Activated CD4-positive, alpha-beta T cell treated with anti-CD3 and anti-CD28 coated beads, Interleukin-2, amount 50 U/mL, for 48 hours (primary cell): ENCODE measurements around the gene CD300H.

Experiments used
- DNase-seq, 2 experiments: peaks; one replicate each; pipeline ENCODE4 v3.0.0-alpha.2; 2020

Gene CD300H

GRCh38 chr17:74547736-74548135 is 19.6 kb downstream of the CD300H start:
- no peak for DNase-seq

- DNase-seq: no peak
These were observed 20.0 kb downstream of the CD300H start for GRCh38 chr17:74547264-74547663.

DNA sequence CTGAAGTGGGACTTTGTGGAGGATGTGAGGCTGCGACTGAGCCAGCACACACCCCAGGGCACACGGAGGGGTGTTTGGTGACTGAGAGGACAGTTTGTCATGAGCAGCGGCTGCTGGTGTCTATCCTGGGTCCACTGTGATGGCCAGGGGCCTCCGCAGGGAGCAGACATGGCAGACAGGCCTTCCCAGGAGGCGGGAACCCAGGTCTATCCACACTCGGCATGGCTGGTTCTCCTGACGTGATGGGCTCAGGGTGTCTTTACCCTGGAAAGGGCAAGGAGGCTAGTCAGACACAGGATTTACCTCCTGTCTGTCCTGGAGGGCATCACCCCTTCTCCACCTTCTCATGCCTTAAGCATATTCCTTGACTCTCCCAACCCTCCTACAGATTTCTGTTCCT is 20.7 kb downstream of the CD300H start:
- DNase-seq: no peak

GRCh38 chr17:74545843-74546230 is 21.5 kb downstream of the CD300H start, which contains the start of gene CD300C:
CD300C (minus strand) TSS chr17:74546115; CDS start chr17:74545782, 333 bp downstream.
- no peak for DNase-seq

DNA sequence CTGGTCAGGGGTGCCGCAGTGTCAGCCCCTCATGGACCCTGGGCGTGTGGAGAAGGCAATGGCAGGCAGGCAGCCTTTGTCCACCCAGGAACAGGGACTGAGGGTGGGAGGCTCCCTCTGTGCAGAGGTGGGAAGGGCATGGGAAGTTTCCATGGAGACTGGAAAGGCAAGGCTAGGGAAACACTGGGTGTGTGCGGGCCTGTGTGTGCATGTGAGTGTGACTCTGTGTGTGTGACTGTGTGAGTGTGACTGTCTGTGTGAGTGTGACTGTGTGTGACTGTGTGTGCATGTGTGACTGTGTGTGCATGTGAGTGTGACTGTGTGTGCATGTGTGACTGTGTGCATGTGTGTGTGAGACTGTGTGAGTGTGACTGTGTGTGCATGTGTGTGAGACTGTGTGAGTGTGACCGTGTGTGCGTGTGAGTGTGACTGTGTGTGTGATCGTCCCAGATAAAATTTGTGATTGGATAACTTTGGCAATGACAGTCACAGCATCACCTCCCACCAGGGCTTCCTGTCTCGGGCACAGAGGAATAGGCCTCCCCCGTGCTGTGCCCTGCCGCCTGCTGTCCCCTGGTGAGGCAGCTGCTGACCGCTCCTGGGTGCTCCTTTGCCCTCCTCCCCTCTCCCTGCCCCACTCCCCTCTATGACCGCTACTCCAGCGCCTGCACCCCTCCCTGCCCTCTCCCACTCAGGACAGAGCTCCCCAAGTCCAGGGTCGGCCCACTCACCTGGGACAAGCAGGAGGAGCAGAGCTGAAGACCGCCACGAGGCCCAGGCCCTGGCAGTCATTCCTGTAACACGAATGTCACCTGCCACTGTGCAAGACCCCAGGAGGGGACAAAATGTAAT is 22.1 kb downstream of the CD300H start:
- DNase-seq: no peak

GRCh38 chr17:74543891-74544760 is 23.2 kb downstream of the CD300H start:
- DNase-seq: no peak

DNA sequence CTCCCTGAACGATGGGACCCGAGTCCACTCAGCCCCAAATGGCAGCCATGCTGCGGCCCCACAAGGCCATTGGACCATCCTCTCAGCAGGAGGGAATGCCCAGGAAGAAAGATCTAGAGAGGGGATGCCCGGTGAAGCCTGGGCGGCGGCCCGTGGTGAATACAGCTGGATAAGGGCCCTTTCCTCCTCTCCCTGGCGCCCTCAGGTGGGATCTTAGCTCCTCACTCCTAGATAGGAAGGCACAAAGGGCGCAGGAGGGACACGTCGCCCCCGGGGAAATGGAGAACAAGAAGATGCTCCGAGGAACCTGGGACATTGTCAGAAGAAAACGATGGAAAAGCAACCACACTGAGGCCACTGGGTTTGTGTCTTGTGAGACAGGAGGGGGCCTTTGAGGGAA is 23.9 kb downstream of the CD300H start:
- no peak for DNase-seq

- no peak for DNase-seq
These were observed 24.5 kb downstream of the CD300H start for GRCh38 chr17:74542727-74543383.

DNA sequence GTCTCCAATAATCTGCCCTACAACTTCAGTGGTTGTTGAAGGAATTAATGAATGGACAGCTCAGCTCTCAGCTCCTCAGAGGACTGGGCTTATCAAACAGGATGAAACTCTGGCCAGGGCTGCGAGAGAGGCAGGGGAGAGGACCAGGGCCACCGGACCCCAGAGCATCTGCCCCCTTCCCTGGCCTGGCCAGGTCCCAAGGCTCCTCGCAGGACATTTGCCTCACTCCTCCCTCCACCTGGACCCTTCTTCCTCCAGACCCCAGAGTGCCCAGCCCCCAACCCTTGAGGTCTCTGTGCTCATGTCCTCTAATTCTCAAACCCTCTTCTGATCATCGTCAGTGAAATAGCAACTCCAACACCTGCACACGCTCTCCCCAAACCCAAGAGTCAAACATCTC is 25.1 kb downstream of the CD300H start:
- no peak for DNase-seq

DNA sequence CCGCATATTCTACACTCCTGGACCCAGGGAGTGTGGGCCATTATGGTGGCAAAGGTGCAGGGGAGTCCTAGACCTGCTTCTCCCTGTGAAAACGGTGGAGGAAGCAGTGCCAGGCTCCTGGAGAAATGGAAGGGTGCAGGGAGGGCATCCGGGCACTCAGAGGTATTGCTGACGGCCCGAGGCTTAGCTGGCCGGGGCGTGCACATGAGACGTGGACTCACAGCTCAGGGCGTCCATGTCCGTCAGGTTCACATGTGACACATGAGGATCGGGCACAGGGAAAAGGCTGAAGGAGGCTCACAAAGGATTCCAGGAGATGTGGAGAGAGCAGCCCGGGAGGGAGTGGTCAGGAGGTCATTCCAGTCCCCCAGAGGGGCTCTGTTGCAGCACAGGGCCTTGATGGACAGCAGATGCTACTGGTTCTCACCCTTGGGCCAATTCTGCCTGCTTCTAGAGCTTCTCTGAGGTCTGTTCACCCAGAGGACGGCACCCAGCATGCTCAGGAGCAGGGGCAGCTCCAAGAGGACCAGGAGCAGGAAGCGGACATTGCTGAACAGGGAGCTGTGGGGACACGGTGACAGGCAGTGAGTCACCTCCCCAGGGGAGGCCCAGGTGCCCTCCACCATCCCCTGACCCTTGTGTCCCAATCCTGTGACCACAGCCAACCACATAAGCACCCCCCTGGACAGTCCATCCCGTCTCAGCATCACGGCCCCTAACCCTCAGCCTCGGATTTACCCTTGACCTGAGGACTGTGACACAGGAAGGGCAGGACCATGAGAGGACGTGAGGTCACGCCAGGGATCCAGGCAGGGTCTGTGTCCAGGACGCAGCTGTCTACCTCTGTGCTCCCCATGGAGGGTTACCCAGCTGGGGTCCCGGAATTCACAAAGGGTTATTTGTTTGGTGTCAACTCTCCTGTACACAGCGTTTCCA is 25.9 kb downstream of the CD300H start:
- no peak for DNase-seq

DNA sequence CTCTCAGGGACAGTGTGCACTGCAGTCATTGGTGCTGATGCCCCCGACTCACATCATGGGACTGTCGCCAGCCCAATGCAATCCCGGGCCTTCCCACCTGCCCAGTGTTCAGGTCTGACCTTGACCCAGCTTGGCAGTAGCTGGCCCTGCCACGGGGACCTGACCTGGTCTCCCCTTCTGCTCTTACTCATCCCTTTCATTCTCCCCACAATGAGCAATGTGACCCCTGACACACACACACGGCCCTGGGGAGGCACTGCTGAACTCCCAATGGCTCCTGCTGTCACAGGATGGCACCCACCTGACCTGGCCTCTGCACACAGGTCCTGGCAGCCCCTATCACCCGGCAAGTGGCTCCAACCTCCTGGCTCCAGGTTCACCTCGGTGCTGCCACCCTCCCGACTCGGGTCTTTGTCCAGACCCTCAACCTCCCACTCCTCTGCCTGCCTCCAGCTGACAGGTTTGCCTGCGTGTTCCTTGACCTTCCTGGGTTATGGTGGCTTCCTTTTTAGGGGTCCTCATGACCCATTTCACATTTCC is 28.0 kb downstream of the CD300H start:
- DNase-seq: no peak

- DNase-seq: no peak
These were observed 30.4 kb downstream of the CD300H start for GRCh38 chr17:74536890-74537289.

DNA sequence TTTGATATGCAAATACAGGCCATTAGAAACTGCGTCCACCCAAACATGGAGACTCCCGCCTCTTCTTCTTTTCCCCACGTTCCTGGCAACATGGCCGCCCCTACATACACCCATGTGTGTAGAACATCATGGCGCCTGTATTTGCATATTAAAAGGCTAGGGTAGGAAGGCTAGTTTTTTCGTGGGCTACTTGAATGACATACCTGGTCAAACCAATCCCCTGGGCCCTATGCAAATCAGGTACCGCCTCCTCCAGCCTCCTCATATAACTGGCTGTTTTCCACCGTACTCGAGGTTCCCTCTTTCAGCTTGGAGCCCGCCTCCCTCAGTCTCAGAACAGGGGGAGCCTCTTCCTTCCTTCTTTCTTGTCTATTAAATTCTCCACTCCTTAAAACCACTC is 35.2 kb downstream of the CD300H start:
- no peak for DNase-seq

DNA sequence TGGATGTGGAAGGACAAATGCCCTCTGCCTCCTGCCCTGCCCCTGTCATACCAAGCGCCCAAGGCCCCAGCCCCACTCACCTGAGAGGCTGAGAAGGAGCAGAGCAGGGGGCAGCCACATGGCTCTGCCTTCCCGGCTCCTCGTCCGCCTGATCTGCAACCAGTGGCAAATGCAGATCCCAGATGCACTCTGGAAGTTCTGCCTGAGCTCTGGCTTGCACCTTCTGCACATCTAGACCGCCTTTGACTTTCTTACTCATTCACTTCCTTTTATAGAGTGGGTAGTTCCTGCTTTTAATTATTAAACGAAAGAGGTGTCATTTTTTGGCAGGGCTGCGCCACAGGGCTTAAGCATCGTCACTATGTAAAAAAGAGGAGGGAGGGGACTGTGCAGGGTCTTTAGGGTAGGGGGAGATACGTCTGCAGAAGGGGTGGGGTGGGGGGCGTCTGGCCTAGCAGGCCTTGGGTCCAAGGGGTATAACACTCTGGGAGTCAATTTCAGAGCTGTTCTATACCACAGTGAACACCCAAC is 36.0 kb downstream of the CD300H start, which contains the start of gene CD300LB:
Gene CD300LB (minus strand): TSS at position 245 of the 531 bp plus-strand sequence. CDS start 125 bp downstream, at position 120.
- DNase-seq: no peak

- DNase-seq: no peak
These were observed 36.5 kb downstream of the CD300H start for GRCh38 chr17:74530831-74531150.

DNA sequence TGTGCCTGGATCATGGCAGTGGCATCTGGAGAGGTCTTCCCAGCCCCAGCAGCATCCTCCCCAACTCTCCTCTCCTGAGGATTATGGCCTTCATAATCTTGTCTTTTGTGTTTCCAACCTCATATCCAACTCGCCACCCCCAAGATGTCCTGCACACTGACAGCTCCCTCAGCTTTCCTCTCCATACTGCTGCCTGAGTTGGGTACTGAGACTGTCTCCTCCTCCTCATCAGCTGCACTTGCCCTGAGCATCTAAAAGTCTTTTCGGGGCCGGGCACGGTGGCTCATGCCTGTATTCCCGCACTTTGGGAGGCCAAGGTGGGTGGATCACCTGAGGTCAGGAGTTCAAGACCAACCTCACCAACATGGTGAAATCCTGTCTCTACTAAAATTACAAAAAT is 38.1 kb downstream of the CD300H start:
- no peak for DNase-seq

- no peak for DNase-seq
These were observed 38.7 kb downstream of the CD300H start for GRCh38 chr17:74528491-74529199.

- DNase-seq: no peak
These were observed 39.6 kb downstream of the CD300H start for GRCh38 chr17:74527756-74528155.

DNA sequence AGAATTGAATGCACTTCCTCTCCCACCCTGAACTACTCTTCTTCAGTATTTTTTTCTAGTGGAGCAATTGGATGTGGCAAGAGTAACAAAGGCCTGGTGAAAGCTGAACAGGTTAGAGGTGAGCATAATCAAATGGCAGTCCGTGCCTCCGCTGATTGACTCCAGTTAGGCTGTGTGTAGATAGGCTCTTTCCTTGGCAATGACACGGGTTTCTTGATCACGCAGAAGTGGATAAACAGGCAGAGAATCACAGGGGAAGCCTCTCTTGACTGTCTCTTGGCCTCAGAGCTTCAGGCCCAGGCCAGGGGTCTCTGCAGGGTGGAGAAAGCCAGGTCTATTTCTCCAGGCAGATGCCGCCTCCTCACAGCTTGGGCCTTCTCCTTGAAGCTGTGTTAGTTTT is 40.2 kb downstream of the CD300H start:
- DNase-seq: no peak

DNA sequence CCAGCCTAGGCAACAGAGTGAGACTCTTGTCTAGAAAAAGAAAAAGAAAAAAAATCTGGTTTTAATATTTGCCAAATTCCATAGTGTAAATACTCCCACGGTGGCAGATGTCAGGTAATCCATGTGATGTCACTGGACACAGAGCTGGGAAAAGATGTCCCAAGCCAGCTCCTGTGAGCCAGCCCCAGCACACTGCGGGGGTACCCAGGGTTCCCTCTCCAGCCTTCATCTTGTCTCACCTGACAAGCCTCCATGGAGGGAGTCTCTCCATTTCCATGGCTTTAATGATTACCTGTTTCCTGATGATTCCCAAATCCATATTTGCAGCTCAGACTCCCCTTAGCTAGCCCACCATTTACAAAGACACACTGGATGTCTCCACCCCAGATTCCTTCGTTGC is 40.6 kb downstream of the CD300H start:
- DNase-seq: no peak

DNA sequence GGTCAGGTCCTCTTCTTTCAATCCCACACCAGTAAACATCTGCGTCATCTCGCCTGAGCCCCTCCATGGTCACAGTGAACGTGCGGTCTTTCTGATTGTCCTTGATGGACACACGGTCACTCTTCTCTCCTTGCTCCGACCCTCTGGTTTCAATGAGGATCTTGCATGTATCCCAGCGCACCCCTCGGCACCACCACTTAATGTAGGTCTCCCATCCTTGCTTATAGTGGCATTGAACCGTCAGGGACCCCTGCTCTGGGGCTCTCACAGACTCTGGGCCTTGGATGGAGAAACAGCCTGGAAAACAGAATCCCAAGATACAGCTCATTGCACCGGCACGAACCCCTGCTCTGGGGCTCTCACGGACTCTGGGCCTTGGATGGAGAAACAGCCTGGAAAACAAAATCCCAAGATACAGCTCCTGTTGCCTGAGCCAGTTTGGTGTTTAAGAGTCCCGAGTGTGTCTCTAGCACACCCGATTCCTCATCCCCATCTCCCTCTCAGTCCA is 41.5 kb downstream of the CD300H start:
- no peak for DNase-seq
